ENCODE measurements around the gene FOXG1. TPM values are rescaled to one million over a fixed set of nuclear protein-coding genes. Genes with fewer than 3 reads are reported as not detected.

FOXG1 gene
- total RNA-seq, 1 experiment from 2014 or later, result not detected

GRCh38 chr14:28765831-28766468 lies 637 bp upstream of the FOXG1 start:
- H4K20me1 ChIP-seq (ENCODE audit: low read length), result no peaks in the 10 kb centered on the region
- CTCF ChIA-PET, result no interaction called here
- H3K4me2 ChIP-seq (ENCODE audit: low read length), result no peak overlapping the region
- H3K4me1 ChIP-seq (ENCODE audit: insufficient read depth, low read length), result no peaks in the 10 kb centered on the region
- no peak overlapping the region for H3K4me3 ChIP-seq (ENCODE audit: low read length)
- POLR2A ChIA-PET (ENCODE audit: unreplicated experiment), result no interaction called here
- ATAC-seq (no peak), DNase-seq (no peak)
- H3K36me3 ChIP-seq (ENCODE audit: low read depth, low read length), result no peaks in the 10 kb centered on the region
- intact Hi-C loops (cut with micrococcal nuclease), result no loop called here
- no peak overlapping the region for H3K9ac ChIP-seq (ENCODE audit: low read length)
- H3F3A ChIP-seq (ENCODE audit: low read length, unreplicated experiment), result no peaks in the 10 kb centered on the region
- H3K27me3 ChIP-seq (ENCODE audit: low read length), result peaks cover 74% of the 10 kb centered on the region
- no TSS peak for BruUV-seq (replicated peaks)
- H3K79me2 ChIP-seq (ENCODE audit: low read length), result no peaks in the 10 kb centered on the region
- TF ChIP-seq CTCF (conservative IDR thresholded peaks at IDR 0.05; ENCODE audit: low read depth, low read length), result no peak
- TF ChIP-seq EZH2phosphoT487 (IDR thresholded peaks at IDR 0.05; ENCODE audit: borderline replicate concordance, low read length), result no peak
- TF ChIP-seq EZH2 (IDR thresholded peaks at IDR 0.05; ENCODE audit: low read length, unreplicated experiment), result no peak
- H3K9me2 ChIP-seq (replicated peaks; ENCODE audit: low read length), result no peaks in the 10 kb centered on the region
- H2AFZ ChIP-seq (ENCODE audit: low read length), result no peak overlapping the region
- no peak overlapping the region for H3K27ac ChIP-seq (ENCODE audit: low read length)
- no peaks in the 10 kb centered on the region for H3K9me3 ChIP-seq (ENCODE audit: low read length)

- Histone ChIP-seq H4K20me1 (ENCODE audit: low read length) (no peaks in the 10 kb centered on the region), H3K79me2 (ENCODE audit: low read length) (no peaks in the 10 kb centered on the region), H3K4me3 (ENCODE audit: low read length) (no peak overlapping the region), H3K9ac (ENCODE audit: low read length) (no peak overlapping the region), H3K4me2 (ENCODE audit: low read length) (no peak overlapping the region), H3K9me2 (replicated peaks; ENCODE audit: low read length) (no peaks in the 10 kb centered on the region), H3K27me3 (ENCODE audit: low read length) (peaks cover 74% of the 10 kb centered on the region), H3K36me3 (ENCODE audit: low read depth, low read length) (no peaks in the 10 kb centered on the region), H3K4me1 (ENCODE audit: insufficient read depth, low read length) (no peaks in the 10 kb centered on the region), H2AFZ (ENCODE audit: low read length) (no peak overlapping the region), H3F3A (ENCODE audit: low read length, unreplicated experiment) (no peaks in the 10 kb centered on the region), H3K9me3 (ENCODE audit: low read length) (no peaks in the 10 kb centered on the region), H3K27ac (ENCODE audit: low read length) (no peak overlapping the region)
- ChIA-PET CTCF (interaction anchor here (0.5 kb wide), 1 partner anchor 14 kb away, joined by 3 read pairs; no protein-coding TSS in a partner anchor), POLR2A (ENCODE audit: unreplicated experiment) (no interaction called here)
- ATAC-seq, result no peak
- TF ChIP-seq EZH2phosphoT487 (IDR thresholded peaks at IDR 0.05; ENCODE audit: borderline replicate concordance, low read length) (no peak), EZH2 (IDR thresholded peaks at IDR 0.05; ENCODE audit: low read length, unreplicated experiment) (no peak), CTCF (conservative IDR thresholded peaks at IDR 0.05; ENCODE audit: low read depth, low read length) (no peak)
- intact Hi-C loops (cut with micrococcal nuclease), result no loop called here
- BruUV-seq (replicated peaks), result no TSS peak
- DNase-seq, result no peak
Measured at GRCh38 chr14:28767030-28767852, 654 bp downstream of the FOXG1 start.

Data from PC-3 (cell line).